ENCODE measurements around the gene POLG2. TPM values are rescaled to one million over a fixed set of nuclear protein-coding genes. Genes with fewer than 3 reads are reported as not detected.

POLG2 gene
- total RNA-seq, 2 experiments from 2014 or later: 26.9 to 30.2 TPM

DNA sequence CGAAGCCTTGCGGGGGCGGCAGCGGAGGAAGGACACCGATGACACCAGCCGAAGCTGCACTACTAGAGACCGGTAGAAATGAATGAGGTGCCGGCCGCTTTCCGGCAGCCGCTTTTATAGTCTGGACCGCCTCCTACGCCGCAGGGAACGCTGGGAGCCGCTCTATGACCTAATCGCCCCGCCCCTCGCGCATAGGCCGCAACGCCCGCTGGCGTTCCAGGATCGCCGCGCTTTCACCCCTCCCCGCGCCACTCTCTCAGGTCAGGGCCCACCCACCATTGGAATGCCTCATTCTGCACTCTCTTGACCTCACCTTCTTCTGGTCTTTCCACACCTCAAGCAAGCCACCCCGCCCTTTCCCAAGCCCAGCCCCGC lies 9.3 kb upstream of the POLG2 start, which contains the start of gene DDX5:
DDX5 (minus strand) TSS at position 89 of the 375 bp plus-strand sequence. CDS start 170 bp downstream, outside the sequence.
- peaks cover 52% of the 10 kb centered on the region for H3K4me1 Mint-ChIP-seq
- no peaks in the 10 kb centered on the region for H3K9me3 Mint-ChIP-seq (ENCODE audit: low read depth)
- intact Hi-C loops (cut with DNase I, micrococcal nuclease): loop anchor here (1.0 to 5.0 kb wide), 13 partner anchors 9 to 803 kb away; partner anchors contain the start of genes POLG2 (in 2 of the 2), CCDC47 (in 1 of the 2), ERN1 (in 1 of the 2) and FTSJ3 (in 1 of the 2)
- H3K4me3 Mint-ChIP-seq: peak within 1 kb of the TSS; percentile 100
- H3K27me3 Mint-ChIP-seq: no peaks in the 10 kb centered on the region
- DNase-seq: peak; percentile 99
- H3K36me3 Mint-ChIP-seq (ENCODE audit: low read depth): peaks cover 66% of the 10 kb centered on the region
- ChIA-PET CTCF (interaction anchor here (0.6 to 3.6 kb wide), 8 partner anchors 8 to 143 kb away, joined by 3 to 26 read pairs (median 4); no protein-coding TSS in a partner anchor), POLR2A (interaction anchor here (0.6 to 3.9 kb wide), 15 partner anchors 9 to 722 kb away, joined by 3 to 111 read pairs (median 4); partner anchors contain the start of gene POLG2)
- ATAC-seq: peak; percentile 73
- H3K27ac Mint-ChIP-seq: peak within 1 kb of the TSS; percentile 100

DNA sequence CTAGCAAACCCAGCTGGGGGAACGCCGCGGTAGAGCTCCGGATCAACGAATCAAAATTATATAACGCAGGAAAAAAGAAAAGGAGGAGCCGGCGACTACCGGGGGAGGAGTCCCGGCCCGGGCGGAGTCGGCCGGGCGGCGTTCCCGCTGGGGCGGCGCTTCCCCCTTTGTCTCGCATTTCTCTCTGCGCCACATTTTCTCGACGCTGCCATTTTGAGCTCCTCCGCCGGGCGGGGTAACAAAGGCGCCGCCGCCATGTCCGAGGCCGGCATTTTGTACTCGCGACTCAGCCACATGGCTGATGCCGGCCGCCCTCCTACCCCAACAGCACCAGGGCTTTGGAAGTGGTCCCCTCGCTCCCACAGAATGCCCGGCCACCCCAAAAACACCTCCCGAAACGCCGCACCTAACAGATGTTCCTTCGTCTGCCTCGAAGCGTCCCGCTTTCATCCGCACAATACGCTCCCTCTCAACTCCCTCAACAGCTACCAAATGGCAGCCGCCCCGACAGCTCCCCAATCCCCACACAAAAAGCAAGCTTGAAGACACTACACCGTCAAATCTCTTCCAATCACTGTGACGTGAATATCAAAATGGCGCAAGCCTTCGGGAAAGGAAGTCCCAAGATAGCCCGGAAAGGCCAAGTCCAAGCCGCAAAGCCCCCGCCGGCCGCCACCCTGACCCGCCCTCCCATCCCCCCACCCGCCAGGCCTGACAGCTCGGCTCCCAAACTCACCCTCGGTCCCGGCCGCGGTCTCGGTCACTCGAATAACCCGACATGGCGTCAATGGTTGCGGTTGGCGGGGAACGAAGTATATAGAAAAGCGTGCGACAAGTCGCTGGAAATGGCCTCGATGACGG lies 8.7 kb upstream of the POLG2 start:
- Mint-ChIP-seq H3K27me3 (no peaks in the 10 kb centered on the region), H3K4me1 (peaks cover 58% of the 10 kb centered on the region), H3K4me3 (peak overlapping the region; percentile 100), H3K9me3 (ENCODE audit: low read depth) (no peaks in the 10 kb centered on the region), H3K36me3 (ENCODE audit: low read depth) (peaks cover 68% of the 10 kb centered on the region), H3K27ac (peak overlapping the region; percentile 100)
- ATAC-seq (peak; percentile 43), DNase-seq (peak; percentile 93)
- intact Hi-C loops (cut with DNase I, micrococcal nuclease): loop anchor here (1.0 to 5.0 kb wide), 14 partner anchors 8 to 803 kb away; partner anchors contain the start of genes POLG2 (in 2 of the 2), CCDC47 (in 1 of the 2), ERN1 (in 1 of the 2) and FTSJ3 (in 1 of the 2)
- CTCF ChIA-PET: interaction anchor here (0.6 to 3.6 kb wide), 5 partner anchors 9 to 144 kb away, joined by 3 to 26 read pairs (median 3); partner anchors contain the start of gene POLG2
- POLR2A ChIA-PET: interaction anchor here (0.6 to 3.9 kb wide), 19 partner anchors 9 to 723 kb away, joined by 3 to 111 read pairs (median 4); partner anchors contain the start of genes ERN1, POLG2 and SMURF2

DNA sequence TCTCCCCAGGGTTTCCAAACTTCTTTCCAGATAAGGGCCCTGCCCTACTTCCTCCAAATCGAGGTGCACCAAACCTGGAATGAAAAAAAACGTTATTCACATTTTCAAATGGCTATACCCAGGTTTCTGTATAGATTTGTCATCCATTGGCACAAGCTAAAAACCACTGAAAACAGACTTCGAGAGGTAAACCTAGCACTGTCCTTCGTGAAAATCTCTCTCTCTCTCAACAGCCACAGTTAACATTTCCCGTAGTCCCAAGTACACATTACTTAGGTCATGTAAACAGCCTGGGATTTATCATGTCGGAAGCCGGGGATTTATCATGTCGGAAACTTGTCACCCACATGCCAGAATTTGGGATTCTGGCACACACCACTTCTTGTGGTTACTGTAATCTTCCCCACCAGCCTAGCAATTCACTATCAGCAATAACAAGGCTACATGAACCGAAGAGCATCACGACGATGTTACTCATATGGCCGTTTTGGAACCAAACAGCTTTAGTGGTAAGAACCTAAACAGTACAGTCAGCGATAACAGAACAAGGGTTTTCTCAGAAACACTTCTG lies 8.0 kb upstream of the POLG2 start:
- Mint-ChIP-seq H3K9me3 (ENCODE audit: low read depth) (no peaks in the 10 kb centered on the region), H3K4me3 (peak overlapping the region; percentile 100), H3K36me3 (ENCODE audit: low read depth) (peaks cover 71% of the 10 kb centered on the region), H3K27me3 (no peaks in the 10 kb centered on the region), H3K27ac (peak overlapping the region; percentile 100), H3K4me1 (peaks cover 65% of the 10 kb centered on the region)
- ChIA-PET CTCF (interaction anchor here (0.6 to 3.6 kb wide), 4 partner anchors 8 to 144 kb away, joined by 3 to 26 read pairs (median 5); partner anchors contain the start of gene POLG2), POLR2A (interaction anchor here (0.6 to 3.9 kb wide), 13 partner anchors 8 to 518 kb away, joined by 3 to 111 read pairs (median 4); partner anchors contain the start of genes ERN1, POLG2 and SMURF2)
- no peak for DNase-seq
- peak; percentile 14 for ATAC-seq
- intact Hi-C loops (cut with DNase I, micrococcal nuclease): loop anchor here (1.0 to 5.0 kb wide), 2 partner anchors 157 to 763 kb away; partner anchors contain the start of genes SMURF2 (in 1 of the 2) and STRADA (in 1 of the 2)

- Mint-ChIP-seq H3K4me3 (peak overlapping the region; percentile 100), H3K27ac (peak overlapping the region; percentile 100), H3K36me3 (ENCODE audit: low read depth) (peaks cover 77% of the 10 kb centered on the region), H3K4me1 (peaks cover 69% of the 10 kb centered on the region), H3K9me3 (ENCODE audit: low read depth) (no peaks in the 10 kb centered on the region), H3K27me3 (no peaks in the 10 kb centered on the region)
- ChIA-PET POLR2A (interaction anchor here (1.8 to 3.9 kb wide), 3 partner anchors 8 to 358 kb away, joined by 6 to 111 read pairs (median 7); partner anchors contain the start of gene POLG2), CTCF (interaction anchor here (1.2 to 1.7 kb wide), 3 partner anchors 7 to 145 kb away, joined by 3 to 7 read pairs (median 3); partner anchors contain the start of gene POLG2)
- ATAC-seq (no peak), DNase-seq (no peak)
- intact Hi-C loops (cut with DNase I, micrococcal nuclease): no loop called here
Measured at GRCh38 chr17:64503821-64504768, 7.2 kb upstream of the POLG2 start.

DNA sequence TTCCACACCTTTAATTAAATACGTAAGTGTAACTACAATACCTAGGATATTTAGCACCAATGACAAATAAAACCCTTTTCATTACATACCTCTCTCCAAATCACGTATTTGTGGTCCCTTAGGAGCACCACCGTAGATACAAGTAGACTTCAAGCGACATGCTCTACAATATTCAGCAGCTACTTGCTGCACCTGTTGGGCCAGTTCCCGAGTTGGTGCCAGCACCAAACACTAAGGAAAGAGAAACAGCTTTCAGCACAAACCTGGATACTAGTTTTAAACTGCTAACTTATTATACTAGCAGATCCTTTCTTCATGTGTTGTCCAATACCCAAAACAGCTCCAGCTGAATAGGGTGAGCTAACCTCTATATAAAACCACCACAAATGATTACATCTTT lies 6.5 kb upstream of the POLG2 start:
- Mint-ChIP-seq H3K4me1 (peaks cover 70% of the 10 kb centered on the region), H3K27me3 (no peaks in the 10 kb centered on the region), H3K36me3 (ENCODE audit: low read depth) (peaks cover 76% of the 10 kb centered on the region), H3K27ac (peak overlapping the region; percentile 75), H3K9me3 (ENCODE audit: low read depth) (no peaks in the 10 kb centered on the region), H3K4me3 (peak overlapping the region; percentile 22)
- no peak for ATAC-seq
- intact Hi-C loops (cut with DNase I, micrococcal nuclease): no loop called here
- POLR2A ChIA-PET: no interaction called here
- DNase-seq: no peak
- CTCF ChIA-PET: interaction anchor here (1.2 to 1.6 kb wide), 2 partner anchors 8 to 11 kb away, joined by 3 to 5 read pairs; no protein-coding TSS in a partner anchor

DNA sequence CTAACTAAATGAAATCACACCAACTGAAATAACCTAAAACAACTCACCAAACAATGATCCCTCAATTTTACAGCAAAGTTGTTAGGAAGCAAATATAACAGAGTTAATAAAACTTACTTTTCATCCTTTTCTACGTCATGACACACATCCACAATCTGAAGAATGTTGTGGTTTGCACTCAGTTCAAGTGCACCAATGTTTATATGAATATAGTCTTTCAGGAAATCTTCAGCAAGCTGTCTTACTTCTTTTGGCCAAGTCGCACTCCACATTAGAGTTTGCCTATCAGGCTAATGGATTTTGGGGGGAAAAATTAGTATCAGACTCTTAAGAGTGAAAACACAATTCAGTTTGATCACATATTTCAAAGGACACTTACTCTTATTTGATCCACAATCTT lies 6.0 kb upstream of the POLG2 start:
- ChIA-PET CTCF (interaction anchor here (0.8 to 1.6 kb wide), 4 partner anchors 8 to 60 kb away, joined by 3 to 5 read pairs (median 4); no protein-coding TSS in a partner anchor), POLR2A (interaction anchor here (0.7 to 0.8 kb wide), 2 partner anchors 35 to 120 kb away, joined by 3 read pairs; no protein-coding TSS in a partner anchor)
- Mint-ChIP-seq H3K27ac (peak overlapping the region; percentile 75), H3K4me1 (peaks cover 72% of the 10 kb centered on the region), H3K36me3 (ENCODE audit: low read depth) (peaks cover 79% of the 10 kb centered on the region), H3K4me3 (peak overlapping the region; percentile 22), H3K27me3 (no peaks in the 10 kb centered on the region), H3K9me3 (ENCODE audit: low read depth) (no peaks in the 10 kb centered on the region)
- ATAC-seq: no peak
- DNase-seq: no peak
- intact Hi-C loops (cut with DNase I, micrococcal nuclease): no loop called here

GRCh38 chr17:64502021-64502420 lies 5.2 kb upstream of the POLG2 start:
- H3K9me3 Mint-ChIP-seq (ENCODE audit: low read depth): no peaks in the 10 kb centered on the region
- no peak for DNase-seq
- no peak for ATAC-seq
- ChIA-PET CTCF (interaction anchor here (0.8 to 1.6 kb wide), 3 partner anchors 9 to 61 kb away, joined by 4 to 5 read pairs (median 5); no protein-coding TSS in a partner anchor), POLR2A (interaction anchor here (0.7 to 0.8 kb wide), 2 partner anchors 36 to 121 kb away, joined by 3 read pairs; no protein-coding TSS in a partner anchor)
- intact Hi-C loops (cut with DNase I, micrococcal nuclease): no loop called here
- H3K27me3 Mint-ChIP-seq: no peaks in the 10 kb centered on the region
- peak overlapping the region; percentile 75 for H3K27ac Mint-ChIP-seq
- peaks cover 81% of the 10 kb centered on the region for H3K36me3 Mint-ChIP-seq (ENCODE audit: low read depth)
- no peak overlapping the region for H3K4me3 Mint-ChIP-seq
- peaks cover 73% of the 10 kb centered on the region for H3K4me1 Mint-ChIP-seq

- Mint-ChIP-seq H3K4me1 (peaks cover 74% of the 10 kb centered on the region), H3K27ac (peak overlapping the region; percentile 75)
Measured at GRCh38 chr17:64500862-64501765, 4.3 kb upstream of the POLG2 start.

DNA sequence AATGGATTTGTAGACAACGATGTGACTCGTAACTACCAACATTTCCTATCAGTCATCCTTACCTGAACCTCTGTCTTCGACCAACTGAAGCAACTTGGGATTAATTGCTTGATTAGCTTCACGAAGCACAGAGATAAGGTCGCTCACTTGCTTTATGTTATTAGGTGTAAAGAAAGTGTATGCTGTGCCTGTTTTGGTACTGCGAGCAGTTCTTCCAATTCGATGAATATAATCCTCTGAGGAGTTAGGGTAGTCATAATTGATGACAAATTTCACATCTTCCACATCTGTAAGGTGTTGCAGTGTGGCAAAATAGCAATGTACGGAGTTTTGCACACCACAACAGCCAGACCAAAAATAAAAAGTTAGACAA lies 3.6 kb upstream of the POLG2 start:
- peaks cover 76% of the 10 kb centered on the region for H3K4me1 Mint-ChIP-seq
- DNase-seq (no peak), ATAC-seq (no peak)
- H3K36me3 Mint-ChIP-seq (ENCODE audit: low read depth): peaks cover 77% of the 10 kb centered on the region
- intact Hi-C loops (cut with DNase I, micrococcal nuclease): no loop called here
- ChIA-PET POLR2A (interaction anchor here (0.7 kb wide), 1 partner anchor 480 kb away, joined by 10 read pairs; the partner anchor contains the start of gene ICAM2), CTCF (no interaction called here)
- no peak overlapping the region for H3K4me3 Mint-ChIP-seq
- H3K27ac Mint-ChIP-seq: peak overlapping the region; percentile 75
- no peaks in the 10 kb centered on the region for H3K9me3 Mint-ChIP-seq (ENCODE audit: low read depth)
- H3K27me3 Mint-ChIP-seq: no peaks in the 10 kb centered on the region

More at GRCh38 chr17:64500862-64501765, 4.3 kb upstream of the POLG2 start:
- Mint-ChIP-seq H3K4me3 (no peak overlapping the region), H3K9me3 (ENCODE audit: low read depth) (no peaks in the 10 kb centered on the region), H3K27me3 (no peaks in the 10 kb centered on the region), H3K36me3 (ENCODE audit: low read depth) (peaks cover 82% of the 10 kb centered on the region)
- intact Hi-C loops (cut with DNase I, micrococcal nuclease): no loop called here
- no peak for ATAC-seq
- no peak for DNase-seq
- ChIA-PET CTCF (no interaction called here), POLR2A (interaction anchor here (0.6 to 0.7 kb wide), 2 partner anchors 135 to 150 kb away, joined by 3 to 4 read pairs; no protein-coding TSS in a partner anchor)

All from activated CD4-positive, alpha-beta T cell treated with anti-CD3 and anti-CD28 coated beads for 36 hours (primary cell).